Spleen (tissue), 11 donors: ENCODE measurements around the gene ELOB. TPM values are rescaled to one million over a fixed set of nuclear protein-coding genes. Genes with fewer than 3 reads are reported as not detected.

Source experiments
- DNase-seq: peaks from one replicate; pipeline ENCODE4 v3.0.0-alpha.2; 2020
- H3K27ac ChIP-seq, 8 donors: fragments of 200-600 bp; sonication (generic) in 7 of 8; 1 replicate in 4 of 8; 2 replicates in 4 of 8; pipeline versions ENCODE4 v1.5.0 to v1.8.0; 2016 to 2021; ENCODE audit warnings: inconsistent platforms in 4 of 8, mild to moderate bottlenecking in 4 of 8, moderate library complexity in 1 of 8
- H3K27me3 ChIP-seq, 7 donors: fragments of 200-600 bp; sonication (generic) in 6 of 7; replicated peaks in 1 of 7; 1 replicate in 4 of 7; 2 replicates in 3 of 7; pipeline versions ENCODE4 v1.5.0 to v1.8.0; 2016 to 2021; ENCODE audit warnings: inconsistent platforms in 3 of 7, mild to moderate bottlenecking in 1 of 7
- H3K36me3 ChIP-seq, 6 donors: fragments of 200-600 bp; sonication (generic) in 5 of 6; 1 replicate in 4 of 6; 2 replicates in 2 of 6; pipeline versions ENCODE4 v1.5.0 to v1.8.0; 2016 to 2021; ENCODE audit warnings: inconsistent platforms in 2 of 6
- H3K4me1 ChIP-seq, 6 donors: fragments of 200-600 bp; sonication (generic) in 5 of 6; 1 replicate in 3 of 6; 2 replicates in 3 of 6; pipeline versions ENCODE4 v1.5.0 to v1.8.0; 2016 to 2021; ENCODE audit warnings: inconsistent platforms in 3 of 6
- H3K4me3 ChIP-seq, 8 donors: fragments of 200-600 bp; sonication (generic) in 7 of 8; 1 replicate in 4 of 8; 2 replicates in 4 of 8; pipeline versions ENCODE4 v1.5.0 to v1.8.0; 2016 to 2021; ENCODE audit warnings: inconsistent platforms in 4 of 8, mild to moderate bottlenecking in 4 of 8, moderate library complexity in 2 of 8
- H3K9me3 ChIP-seq, 8 donors: fragments of 200-600 bp; sonication (generic) in 7 of 8; 1 replicate in 4 of 8; 2 replicates in 4 of 8; pipeline versions ENCODE4 v1.5.0 to v1.8.0; 2016 to 2021; ENCODE audit warnings: inconsistent platforms in 4 of 8
- POLR2A ChIP-seq, 3 donors: fragments of 450-650 bp; IDR thresholded peaks; one replicate each; pipeline ENCODE4 v1.5.1; 2017; ENCODE audit warnings: antibody characterized with exemption in 3 of 3, mild to moderate bottlenecking in 1 of 3
- POLR2AphosphoS5 ChIP-seq, 3 donors: sonication (generic); formaldehyde crosslinking; IDR thresholded peaks; one replicate each; pipeline ENCODE4 v1.5.1; 2017; ENCODE audit warnings: antibody characterized with exemption in 3 of 3
- WGBS, 5 donors: extraction: QIAGEN DNeasy Blood & Tissue Kit in 3 of 5; methylation state at CpG; one replicate each; pipeline versions ENCODE4 v1.1.5 to v1.1.7; 2013 to 2018; 5-methylcytosine and 5-hydroxymethylcytosine counted together
- intact Hi-C: fragments of 100-400 bp; cut with DNase I; formaldehyde crosslinking; loops from one replicate; pipeline ENCODE4 v1.15.0; 2023; ENCODE audit warnings: low total_unique reads
- polyA plus RNA-seq, 3 donors: library from polyadenylated mRNA; stranded (reverse); fragments of 200-250 nt; gene quantifications; one replicate each; pipeline ENCODE4 v1.2.1, GENCODE V29; 2013
- total RNA-seq, 7 donors: library from RNA; depleted of rRNA in 3 of 7; stranded (reverse); fragments of >200 nt in 3 of 7; fragmentation: NEBNext Ultra II Directional in 4 of 7; extraction: Animal tissue kit (Norgen Biotek cat#: 25700) in 4 of 7; gene quantifications; one replicate each; pipeline versions ENCODE4 v1.1.0 to v1.2.1, GENCODE V29; 2016 to 2021
- TF ChIP-seq, protein P1 (sequence below), 11 experiments: fragments of 200-600 bp in 7 of 11; fragments of 450-650 bp in 4 of 11; sonication (generic) in 4 of 11; IDR thresholded peaks in 8 of 11; conservative IDR thresholded peaks in 3 of 11; 1 replicate in 7 of 11; 2 replicates in 4 of 11; pipeline versions ENCODE4 v1.4.0 to v1.8.0; 2016 to 2021; ENCODE audit warnings: antibody characterized with exemption in 11 of 11, inconsistent platforms in 4 of 11, mild to moderate bottlenecking in 1 of 11
- donor health status: healthy with polysubstance abuse.
- donor health status: DM: no; HTN: no; CAD: no; lungs with moderate emphysema.
- donor health status: DM: no; HTN: no; CAD: no.
- donor health status: Bipolar disorder and iron deficiency.
- donor health status: healthy.
- donor health status: DM: no; HTN: no; CAD: no.
- donor health status: DM: yes; HTN: yes; CAD: no.

ELOB gene
- total and polyA plus RNA-seq, 10 donors, result 128 to 467 (median 219) TPM

DNA sequence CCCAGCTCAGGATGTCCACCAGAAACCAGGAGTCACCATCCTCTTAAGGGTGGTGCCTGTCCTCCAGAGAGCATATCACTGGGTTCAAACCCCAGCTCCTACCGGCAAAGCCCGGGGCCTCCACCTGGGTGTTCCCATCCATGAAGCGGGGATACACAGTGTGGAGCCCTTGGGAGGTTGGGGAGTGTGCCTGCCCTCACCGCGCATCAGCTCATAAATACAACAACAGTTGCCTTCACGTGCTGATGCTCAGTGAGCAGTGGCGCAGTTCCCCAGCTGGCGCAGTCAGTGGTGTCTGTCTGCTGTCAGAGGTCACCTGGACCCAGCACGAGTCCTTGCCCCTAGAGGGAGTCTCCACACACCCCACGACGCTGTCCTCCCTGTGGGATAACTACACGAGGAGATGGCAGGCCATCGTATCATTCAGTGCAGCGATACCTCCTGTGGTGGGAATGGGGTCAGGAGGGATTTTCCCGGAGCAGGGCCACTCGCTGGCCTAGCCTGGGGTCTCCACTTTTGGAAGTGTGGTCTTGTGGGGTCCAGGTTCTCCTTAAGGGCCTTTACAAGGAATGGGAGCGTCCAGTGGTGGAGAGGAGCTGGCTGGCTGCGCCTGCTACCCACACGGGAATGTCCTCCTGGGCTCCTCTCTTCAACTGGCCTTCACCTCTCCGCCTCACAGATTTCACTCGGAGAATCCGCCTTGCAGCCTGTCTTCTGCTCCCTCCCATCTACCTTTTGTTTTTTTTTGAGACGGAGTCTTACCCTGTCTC is 2.3 kb upstream of the ELOB start:
- H3K27ac ChIP-seq, result peak overlapping the region in 3 of 8 donors; percentile 100
- DNase-seq, result peak; percentile 69
- H3K36me3 ChIP-seq, result peaks cover 0 to 14% (median 7%) of the 10 kb centered on the region in 6 donors
- intact Hi-C loops, result no loop called here
- peak overlapping the region in 1 of 8 donors; percentile 95 for H3K4me3 ChIP-seq
- WGBS, 5 donors, result 84 to 93% (median 91%) methylated on average over 17 to 23 of the region's 23 CpGs
- TF ChIP-seq, protein P1, sequence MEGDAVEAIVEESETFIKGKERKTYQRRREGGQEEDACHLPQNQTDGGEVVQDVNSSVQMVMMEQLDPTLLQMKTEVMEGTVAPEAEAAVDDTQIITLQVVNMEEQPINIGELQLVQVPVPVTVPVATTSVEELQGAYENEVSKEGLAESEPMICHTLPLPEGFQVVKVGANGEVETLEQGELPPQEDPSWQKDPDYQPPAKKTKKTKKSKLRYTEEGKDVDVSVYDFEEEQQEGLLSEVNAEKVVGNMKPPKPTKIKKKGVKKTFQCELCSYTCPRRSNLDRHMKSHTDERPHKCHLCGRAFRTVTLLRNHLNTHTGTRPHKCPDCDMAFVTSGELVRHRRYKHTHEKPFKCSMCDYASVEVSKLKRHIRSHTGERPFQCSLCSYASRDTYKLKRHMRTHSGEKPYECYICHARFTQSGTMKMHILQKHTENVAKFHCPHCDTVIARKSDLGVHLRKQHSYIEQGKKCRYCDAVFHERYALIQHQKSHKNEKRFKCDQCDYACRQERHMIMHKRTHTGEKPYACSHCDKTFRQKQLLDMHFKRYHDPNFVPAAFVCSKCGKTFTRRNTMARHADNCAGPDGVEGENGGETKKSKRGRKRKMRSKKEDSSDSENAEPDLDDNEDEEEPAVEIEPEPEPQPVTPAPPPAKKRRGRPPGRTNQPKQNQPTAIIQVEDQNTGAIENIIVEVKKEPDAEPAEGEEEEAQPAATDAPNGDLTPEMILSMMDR (IDR thresholded peaks at IDR 0.05 in 8 of 11, conservative IDR thresholded peaks at IDR 0.05 in 3 of 11), result no peak
- TF ChIP-seq POLR2A (IDR thresholded peaks at IDR 0.05) (no peak), POLR2AphosphoS5 (IDR thresholded peaks at IDR 0.05) (peak in 1 of 3 donors; percentile 19)
- H3K27me3 ChIP-seq, result no peaks in the 10 kb centered on the region
- peaks cover 22 to 43% (median 35%) of the 10 kb centered on the region in 6 donors for H3K4me1 ChIP-seq
- no peaks in the 10 kb centered on the region for H3K9me3 ChIP-seq

DNA sequence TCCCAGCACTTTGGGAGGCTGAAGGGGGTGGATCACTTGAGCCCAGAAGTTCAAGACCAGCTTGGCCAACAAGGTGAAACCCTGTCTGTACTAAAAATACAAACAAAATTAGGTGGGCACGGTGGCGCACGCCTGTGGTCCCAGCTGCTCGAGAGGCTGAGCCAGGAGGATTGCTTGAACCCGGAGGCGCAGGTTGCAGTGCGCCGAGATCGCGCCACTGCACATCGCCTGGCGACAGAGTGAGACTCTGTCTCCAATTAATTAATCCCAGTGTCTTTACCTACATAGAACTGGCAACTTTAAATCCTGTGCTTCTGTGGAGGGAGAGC is 1.5 kb upstream of the ELOB start:
- TF ChIP-seq POLR2A (IDR thresholded peaks at IDR 0.05) (no peak), POLR2AphosphoS5 (IDR thresholded peaks at IDR 0.05) (no peak)
- Histone ChIP-seq H3K9me3 (no peaks in the 10 kb centered on the region), H3K4me3 (peak overlapping the region in 5 of 8 donors; percentile 71 to 97 (median 92)), H3K27me3 (no peaks in the 10 kb centered on the region), H3K27ac (peak overlapping the region; percentile 100), H3K36me3 (peaks cover 0 to 21% (median 14%) of the 10 kb centered on the region in 6 donors), H3K4me1 (peaks cover 22 to 46% (median 36%) of the 10 kb centered on the region in 6 donors)
- 94 to 97% (median 95%) methylated on average over 8 to 12 of the region's 12 CpGs for WGBS, 5 donors
- intact Hi-C loops, result no loop called here
- DNase-seq, result peak; percentile 76

DNA sequence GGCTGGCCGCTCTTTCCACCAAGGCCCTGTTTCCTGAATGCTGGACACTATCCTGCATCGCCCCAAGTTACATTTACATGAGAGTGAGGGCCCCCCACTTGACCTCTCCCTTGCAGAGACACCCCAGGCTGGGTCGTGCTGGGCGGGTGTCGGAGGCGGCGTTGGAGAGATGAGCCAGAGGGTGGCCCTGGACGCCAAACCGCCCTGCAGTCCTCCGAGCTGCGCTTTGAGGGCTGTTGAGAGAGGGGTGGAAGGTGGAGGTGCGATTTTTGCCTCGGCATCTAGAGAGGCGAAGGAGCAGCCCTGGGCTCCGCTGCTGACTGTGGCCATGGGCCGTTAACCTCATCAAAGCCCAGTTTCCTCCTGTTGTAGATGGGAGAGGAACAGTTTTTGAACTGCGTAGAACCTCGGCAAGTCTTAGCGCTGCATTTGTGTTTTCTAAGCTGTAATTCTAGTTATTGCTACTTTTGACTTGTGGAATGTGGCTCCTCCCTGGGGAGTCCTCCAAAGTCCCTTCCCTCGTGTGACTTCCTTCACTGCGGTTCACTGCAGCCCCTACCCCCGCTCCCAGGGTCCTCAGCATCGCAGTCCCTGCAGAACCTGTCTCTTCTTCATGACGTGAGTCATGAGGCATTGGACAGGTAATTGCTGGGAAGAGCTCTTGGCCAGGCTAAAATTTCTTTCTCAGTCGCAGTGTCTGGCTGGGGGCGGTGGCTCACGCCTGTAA is 986 bp upstream of the ELOB start:
- intact Hi-C loops, result no loop called here
- Histone ChIP-seq H3K27me3 (no peaks in the 10 kb centered on the region), H3K9me3 (no peaks in the 10 kb centered on the region), H3K36me3 (peaks cover 0 to 26% (median 20%) of the 10 kb centered on the region in 6 donors), H3K4me1 (peaks cover 22 to 52% (median 36%) of the 10 kb centered on the region in 6 donors), H3K4me3 (peak overlapping the region; percentile 65 to 97 (median 85)), H3K27ac (peak overlapping the region; percentile 100)
- no peak for TF ChIP-seq POLR2A (IDR thresholded peaks at IDR 0.05)
- TF ChIP-seq POLR2AphosphoS5 (IDR thresholded peaks at IDR 0.05), result no peak
- TF ChIP-seq, protein P1 (IDR thresholded peaks at IDR 0.05 in 8 of 11, conservative IDR thresholded peaks at IDR 0.05 in 3 of 11), result no peak
- peak; percentile 84 for DNase-seq
- 9 to 14% (median 9%) methylated on average over 21 to 27 of the region's 27 CpGs for WGBS, 5 donors

DNA sequence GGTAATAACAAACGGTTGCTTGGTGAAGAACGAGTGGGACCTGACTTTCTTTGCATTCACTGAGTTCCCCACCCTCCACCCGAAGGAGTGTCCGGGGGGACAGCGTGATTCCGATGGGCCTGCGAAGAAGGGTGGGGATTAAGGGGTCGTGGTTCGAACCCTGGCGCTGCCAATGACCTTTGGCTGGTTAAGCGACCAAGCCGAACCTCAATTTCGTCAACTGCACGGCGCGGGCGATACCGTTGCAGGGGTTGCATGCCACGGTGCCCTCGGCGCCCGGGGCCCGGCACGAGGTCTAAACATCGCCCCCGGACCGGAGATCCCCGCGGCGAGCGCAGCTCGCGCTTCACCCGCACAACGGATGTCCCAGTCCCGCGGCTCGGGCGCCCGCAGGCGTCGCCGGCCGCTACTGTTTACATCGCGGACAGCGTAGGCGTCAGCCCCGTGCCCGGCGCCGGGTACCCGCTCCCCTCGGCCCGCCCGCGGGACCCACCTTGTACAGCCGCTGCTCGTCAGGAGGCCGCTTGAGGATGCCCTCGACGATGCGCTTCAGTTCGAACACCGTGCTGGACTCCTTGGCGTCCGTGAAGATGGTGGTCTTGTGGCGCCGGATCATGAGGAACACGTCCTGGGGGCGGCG is 460 bp downstream of the ELOB start:
- peak; percentile 91 for DNase-seq
- Histone ChIP-seq H3K9me3 (no peaks in the 10 kb centered on the region), H3K36me3 (peaks cover 0 to 41% (median 32%) of the 10 kb centered on the region in 6 donors), H3K27ac (peak overlapping the region; percentile 61 to 100 (median 91)), H3K4me3 (peak overlapping the region; percentile 75 to 97 (median 93)), H3K4me1 (peaks cover 22 to 59% (median 40%) of the 10 kb centered on the region in 6 donors), H3K27me3 (no peaks in the 10 kb centered on the region)
- TF ChIP-seq, protein P1 (IDR thresholded peaks at IDR 0.05 in 8 of 11, conservative IDR thresholded peaks at IDR 0.05 in 3 of 11), result no peak
- no peak for TF ChIP-seq POLR2AphosphoS5 (IDR thresholded peaks at IDR 0.05)
- no peak for TF ChIP-seq POLR2A (IDR thresholded peaks at IDR 0.05)
- intact Hi-C loops, result no loop called here
- 0 to 2% (median 1%) methylated on average over 16 to 72 of the region's 72 CpGs for whole genome bisulfite sequencing, 5 donors
